GM12865 (cell line): ENCODE measurements around the gene DTNB.

Source experiments
- DNase-seq: peaks from one replicate; pipeline ENCODE4 v3.0.0; 2010; ENCODE audit warnings: low read depth
- H3K4me3 ChIP-seq: 2 replicates; pipeline ENCODE4 v1.5.1; 2011; ENCODE audit warnings: mild to moderate bottlenecking, low read depth, low read length, control low read depth
- CTCF ChIP-seq: IDR thresholded peaks from 2 replicates; pipeline ENCODE4 v1.5.1; 2011; ENCODE audit warnings: low read length, control low read depth, low read depth, inconsistent platforms; ENCODE audit not compliant: insufficient read depth; ENCODE audit errors: missing control alignments

Gene DTNB

GRCh38 chr2:25521126-25521525, 152.3 kb downstream of the DTNB start:
- no peak for TF ChIP-seq CTCF
- no peak for DNase-seq
- H3K4me3 ChIP-seq = no peak overlapping the region

GRCh38 chr2:25517701-25518100, 155.7 kb downstream of the DTNB start:
- no peak overlapping the region for H3K4me3 ChIP-seq
- DNase-seq = no peak
- no peak for TF ChIP-seq CTCF

DNA sequence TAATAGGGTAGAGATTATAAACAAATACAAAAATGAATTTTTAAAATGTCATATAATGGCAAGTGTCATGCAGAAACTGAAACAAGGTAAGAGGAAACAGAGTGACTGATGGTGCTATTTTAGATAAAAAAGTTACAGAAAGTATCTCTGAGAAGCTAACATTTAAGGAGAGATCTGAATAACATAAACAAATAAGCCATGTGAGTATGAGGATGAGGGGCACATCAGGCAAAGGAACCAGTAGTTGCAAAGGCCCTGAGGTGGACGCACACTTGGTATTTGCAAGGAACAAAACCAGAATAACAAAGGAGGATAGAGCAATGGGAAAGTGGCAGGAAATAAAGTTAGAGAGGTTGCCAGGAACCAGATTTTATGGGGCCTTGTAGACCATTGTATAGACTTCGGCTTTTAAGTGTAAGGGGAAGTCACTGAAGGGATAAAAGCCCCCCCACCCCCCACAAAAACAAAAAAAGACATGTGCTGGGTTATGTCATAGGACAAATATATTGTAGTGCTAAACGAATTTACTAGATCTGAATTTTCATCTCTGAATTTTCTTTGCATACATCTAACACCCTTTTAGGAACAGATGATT, 159.2 kb downstream of the DTNB start:
- peak; percentile 39 for DNase-seq
- no peak overlapping the region; the same call in 1 of the 2 replicates for H3K4me3 ChIP-seq
- no peak for TF ChIP-seq CTCF

- TF ChIP-seq CTCF = no peak
- DNase-seq = no peak
- H3K4me3 ChIP-seq = no peak overlapping the region
Measured at GRCh38 chr2:25512707-25513106, 160.7 kb downstream of the DTNB start.

- TF ChIP-seq CTCF = no peak
- no peak overlapping the region for H3K4me3 ChIP-seq
- DNase-seq = no peak
Measured at GRCh38 chr2:25506226-25506625, 167.2 kb downstream of the DTNB start.

GRCh38 chr2:25505622-25506021, 167.8 kb downstream of the DTNB start:
- DNase-seq = no peak
- no peak for TF ChIP-seq CTCF
- H3K4me3 ChIP-seq = no peak overlapping the region

GRCh38 chr2:25505182-25505581, 168.2 kb downstream of the DTNB start:
- no peak overlapping the region for H3K4me3 ChIP-seq
- no peak for DNase-seq
- no peak for TF ChIP-seq CTCF
